ENCODE results near the gene MCOLN2. TPM values are rescaled to one million over a fixed set of nuclear protein-coding genes. Genes with fewer than 3 reads are reported as not detected.

MCOLN2 gene
- total RNA-seq, 1 experiment from 2014 or later = 11.3 TPM

DNA sequence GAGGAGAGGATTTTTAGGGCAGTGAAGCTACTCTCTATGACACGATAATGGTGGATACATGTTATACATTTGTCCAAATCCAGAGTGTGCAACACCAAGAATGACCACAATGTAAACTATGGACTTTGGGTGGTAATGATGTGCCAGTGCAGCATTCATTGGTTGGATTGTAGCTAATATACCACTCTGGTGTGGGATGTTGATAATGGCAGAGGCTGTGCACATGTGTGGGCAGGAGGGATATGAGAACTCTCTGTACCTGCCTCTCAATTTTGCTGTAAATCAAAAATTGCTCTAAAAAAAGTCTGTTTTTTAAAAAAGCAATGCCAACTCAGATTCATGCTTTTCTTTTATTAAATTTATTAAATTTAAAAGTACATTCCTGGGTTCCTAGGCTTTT, 76.8 kb downstream of the MCOLN2 start:
- RAD21 ChIA-PET (ENCODE audit: low non-redundant PET in 1 of 2, low total read pairs in 2 of 2, uncharacterized antibody in 2 of 2, unreplicated experiment in 2 of 2) = no interaction called here
- H3K4me2 ChIP-seq (ENCODE audit: low read length) = no peak overlapping the region
- no peaks in the 10 kb centered on the region for H3K4me1 ChIP-seq (ENCODE audit: control insufficient read depth in 1 of 2, insufficient read depth in 2 of 2, low read length in 2 of 2)
- BruUV-seq (replicated peaks) = no TSS peak
- no peaks in the 10 kb centered on the region for H3K79me2 ChIP-seq (ENCODE audit: insufficient read depth, low read length)
- no peak overlapping the region for H3K4me3 ChIP-seq (replicated peaks in 1 of 2; ENCODE audit: low read depth in 1 of 2, low read length in 2 of 2)
- ATAC-seq = no peak
- CTCF ChIA-PET = no interaction called here
- POLR2A ChIA-PET = no interaction called here
- no peak overlapping the region for H2AFZ ChIP-seq (ENCODE audit: low read depth, low read length, poor library complexity, severe bottlenecking)
- no peaks in the 10 kb centered on the region for H3K9me2 ChIP-seq (ENCODE audit: insufficient read depth)
- H4K20me1 ChIP-seq (ENCODE audit: insufficient read depth) = no peaks in the 10 kb centered on the region
- TF ChIP-seq POLR2A (IDR thresholded peaks at IDR 0.05; ENCODE audit: borderline replicate concordance, extremely low read depth, insufficient read depth, insufficient read length) (no peak), ZFX (IDR thresholded peaks at IDR 0.05) (no peak), EZH2 (IDR thresholded peaks at IDR 0.05) (no peak), ZBTB33 (IDR thresholded peaks at IDR 0.05; ENCODE audit: extremely low read depth, insufficient replicate concordance, low read length) (no peak)
- no peaks in the 10 kb centered on the region for H3K9me3 ChIP-seq (ENCODE audit: control insufficient read depth in 1 of 2, insufficient read depth in 1 of 2, low read depth in 1 of 2, low read length in 2 of 2)
- intact Hi-C loops (cut with micrococcal nuclease) = no loop called here
- no peaks in the 10 kb centered on the region for H3K36me3 ChIP-seq (ENCODE audit: control insufficient read depth in 1 of 2, insufficient read depth in 2 of 2, low read length in 2 of 2)
- no peak overlapping the region for H3K9ac ChIP-seq (ENCODE audit: low read length)
- H3K27me3 ChIP-seq (ENCODE audit: insufficient read depth, low read length) = no peaks in the 10 kb centered on the region
- no peak for DNase-seq (ENCODE audit: low read depth, low spot score)
- H3K27ac ChIP-seq (ENCODE audit: low read depth, low read length) = no peak overlapping the region

DNA sequence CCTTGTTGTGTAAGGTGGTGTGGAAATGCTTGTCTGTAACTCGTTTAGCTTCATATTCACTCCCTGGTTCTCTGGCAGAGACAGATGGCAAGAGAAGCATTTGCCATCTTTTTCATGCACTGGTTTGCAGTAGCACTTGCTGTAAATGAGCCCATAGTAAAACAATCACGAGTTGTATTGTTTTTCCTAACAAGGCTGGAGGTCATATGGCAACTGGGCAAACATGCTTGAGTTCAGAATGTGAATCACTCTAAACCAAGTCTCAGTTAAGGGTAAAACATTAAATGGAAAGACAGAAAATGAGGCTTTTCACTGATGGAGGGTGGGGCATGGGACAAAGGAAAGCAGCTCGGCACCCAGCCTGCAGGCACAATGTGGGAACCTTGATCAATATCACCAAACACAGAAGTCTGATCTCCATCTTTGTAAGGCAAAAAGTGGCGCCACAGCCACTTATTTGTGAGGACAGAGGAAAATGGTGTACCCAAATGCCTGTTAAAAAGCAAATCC, 77.4 kb downstream of the MCOLN2 start:
- H3K27ac ChIP-seq (ENCODE audit: low read depth, low read length) = no peak overlapping the region
- H3K4me1 ChIP-seq (ENCODE audit: control insufficient read depth in 1 of 2, insufficient read depth in 2 of 2, low read length in 2 of 2) = no peaks in the 10 kb centered on the region
- ChIA-PET POLR2A (no interaction called here), RAD21 (ENCODE audit: low non-redundant PET in 1 of 2, low total read pairs in 2 of 2, uncharacterized antibody in 2 of 2, unreplicated experiment in 2 of 2) (no interaction called here), CTCF (no interaction called here)
- DNase-seq (ENCODE audit: low read depth, low spot score) = no peak
- no peaks in the 10 kb centered on the region for H3K79me2 ChIP-seq (ENCODE audit: insufficient read depth, low read length)
- TF ChIP-seq EGR1 (IDR thresholded peaks at IDR 0.05; ENCODE audit: low read depth) (no peak), SIN3A (IDR thresholded peaks at IDR 0.05; ENCODE audit: low read depth) (no peak), CEBPB (IDR thresholded peaks at IDR 0.05; ENCODE audit: low read depth) (no peak), CBX3 (IDR thresholded peaks at IDR 0.05; ENCODE audit: low read depth) (no peak), POLR2A (IDR thresholded peaks at IDR 0.05; ENCODE audit: borderline replicate concordance, extremely low read depth, insufficient read depth, insufficient read length) (no peak), ELF1 (IDR thresholded peaks at IDR 0.05; ENCODE audit: borderline replicate concordance, low read depth) (no peak), TCF7L2 (IDR thresholded peaks at IDR 0.05; ENCODE audit: borderline replicate concordance, extremely low read depth, insufficient read depth, insufficient read length) (no peak), ZBTB33 (IDR thresholded peaks at IDR 0.05; ENCODE audit: extremely low read depth, insufficient replicate concordance, low read length) (no peak), ZNF274 (IDR thresholded peaks at IDR 0.05; ENCODE audit: low read depth, low read length) (no peak), JUND (IDR thresholded peaks at IDR 0.05) (no peak), POLR2AphosphoS5 (IDR thresholded peaks at IDR 0.05; ENCODE audit: low read depth, low read length) (no peak), YY1 (IDR thresholded peaks at IDR 0.05; ENCODE audit: extremely low read depth, insufficient replicate concordance, low read depth, low read length) (no peak), EZH2 (IDR thresholded peaks at IDR 0.05) (no peak), EZH2phosphoT487 (IDR thresholded peaks at IDR 0.05; ENCODE audit: borderline replicate concordance) (no peak), MAX (IDR thresholded peaks at IDR 0.05) (no peak), FOSL1 (IDR thresholded peaks at IDR 0.05; ENCODE audit: low read depth) (no peak)
- TF ChIP-seq, protein P1, sequence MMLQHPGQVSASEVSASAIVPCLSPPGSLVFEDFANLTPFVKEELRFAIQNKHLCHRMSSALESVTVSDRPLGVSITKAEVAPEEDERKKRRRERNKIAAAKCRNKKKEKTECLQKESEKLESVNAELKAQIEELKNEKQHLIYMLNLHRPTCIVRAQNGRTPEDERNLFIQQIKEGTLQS (IDR thresholded peaks at IDR 0.05) = no peak
- no peak overlapping the region for H3K4me3 ChIP-seq (replicated peaks in 1 of 2; ENCODE audit: low read depth in 1 of 2, low read length in 2 of 2)
- no peaks in the 10 kb centered on the region for H3K27me3 ChIP-seq (ENCODE audit: insufficient read depth, low read length)
- H4K20me1 ChIP-seq (ENCODE audit: insufficient read depth) = no peaks in the 10 kb centered on the region
- H3K9me2 ChIP-seq (ENCODE audit: insufficient read depth) = no peaks in the 10 kb centered on the region
- H3K9me3 ChIP-seq (ENCODE audit: control insufficient read depth in 1 of 2, insufficient read depth in 1 of 2, low read depth in 1 of 2, low read length in 2 of 2) = no peaks in the 10 kb centered on the region
- intact Hi-C loops (cut with micrococcal nuclease) = no loop called here
- H2AFZ ChIP-seq (ENCODE audit: low read depth, low read length, poor library complexity, severe bottlenecking) = no peak overlapping the region
- BruUV-seq (replicated peaks) = no TSS peak
- H3K36me3 ChIP-seq (ENCODE audit: control insufficient read depth in 1 of 2, insufficient read depth in 2 of 2, low read length in 2 of 2) = no peaks in the 10 kb centered on the region
- ATAC-seq = no peak
- H3K9ac ChIP-seq (ENCODE audit: low read length) = no peak overlapping the region
- H3K4me2 ChIP-seq (ENCODE audit: low read length) = no peak overlapping the region
